H1 (cell line): ENCODE data around the gene PFKM. TPM values are rescaled to one million over a fixed set of nuclear protein-coding genes. Genes with fewer than 3 reads are reported as not detected.

Source experiments
- CTCF ChIA-PET: fragments of 300-600 bp; sonication (Branson Sonifier 250); formaldehyde crosslinking; loops from one replicate; lab custom pipeline; 2021; ENCODE audit not compliant: partially characterized antibody; lab: Charles Lee
- POLR2A ChIA-PET: fragments of 300-600 bp; sonication (Branson Sonifier 250); formaldehyde crosslinking; loops from one replicate; lab custom pipeline; 2021; ENCODE audit warnings: inconsistent platforms; ENCODE audit not compliant: partially characterized antibody; lab: Charles Lee
- DNase-seq, 2 experiments: peaks; one replicate each; pipeline versions ENCODE4 v3.0.0 to v3.0.0-alpha.2; 2010 to 2022; ENCODE audit warnings: low spot score in 2 of 2, low read depth in 1 of 2, mixed read lengths in 1 of 2
- FAIRE-seq: peaks from 2 replicates; lab custom pipeline; 2011; peaks lifted over from hg19 to GRCh38; lab: Jason Lieb, UNC
- H2AFZ ChIP-seq: 2 replicates; pipeline ENCODE4 v1.8.1; 2012; ENCODE audit warnings: low read length, inconsistent platforms
- H2AK5ac ChIP-seq: 2 replicates; pipeline ENCODE4 v1.6.1; 2013; ENCODE audit warnings: low read depth, low read length
- H2BK120ac ChIP-seq: replicated peaks from 2 replicates; pipeline ENCODE3; 2013; ENCODE audit warnings: low read depth, low read length, inconsistent platforms
- H2BK12ac ChIP-seq: 2 replicates; pipeline ENCODE4 v1.6.1; 2013; ENCODE audit warnings: low read depth, low read length
- H2BK15ac ChIP-seq: 2 replicates; pipeline ENCODE4 v1.6.1; 2013; ENCODE audit warnings: low read length
- H2BK20ac ChIP-seq: 2 replicates; pipeline ENCODE4 v1.6.1; 2013; ENCODE audit warnings: low read length
- H2BK5ac ChIP-seq: 2 replicates; pipeline ENCODE4 v1.6.1; 2013; ENCODE audit warnings: low read depth, low read length
- H3K14ac ChIP-seq: 2 replicates; pipeline ENCODE4 v1.6.1; 2013; ENCODE audit warnings: inconsistent platforms; ENCODE audit not compliant: insufficient read length
- H3K18ac ChIP-seq: 2 replicates; pipeline ENCODE4 v1.6.1; 2013; ENCODE audit warnings: low read length; ENCODE audit errors: extremely low read depth
- H3K23ac ChIP-seq: 2 replicates; pipeline ENCODE4 v1.6.1; 2013; ENCODE audit warnings: inconsistent platforms; ENCODE audit not compliant: insufficient read length
- H3K23me2 ChIP-seq: 2 replicates; pipeline ENCODE4 v1.6.1; 2013; ENCODE audit warnings: low read depth, low read length
- H3K27ac ChIP-seq: 2 replicates; pipeline ENCODE4 v1.6.1; 2011; ENCODE audit warnings: low read depth, low read length, inconsistent platforms
- H3K27me3 ChIP-seq, 4 experiments: replicated peaks in 1 of 4; 1 replicate in 1 of 4; 2 replicates in 3 of 4; pipeline versions ENCODE4 v1.6.1 to v1.8.1; 2011 to 2013; ENCODE audit warnings: low read length in 3 of 4, mild to moderate bottlenecking in 3 of 4, inconsistent platforms in 2 of 4, mixed read lengths in 2 of 4, moderate library complexity in 1 of 4; ENCODE audit not compliant: control insufficient read depth in 3 of 4, insufficient read depth in 3 of 4; ENCODE audit errors: extremely low read depth in 1 of 4
- H3K36me3 ChIP-seq, 4 experiments: 2 replicates each; pipeline versions ENCODE4 v1.6.1 to v1.8.1; 2011 to 2013; ENCODE audit warnings: mild to moderate bottlenecking in 4 of 4, low read length in 3 of 4, moderate library complexity in 2 of 4, control low read depth in 1 of 4, inconsistent platforms in 1 of 4; ENCODE audit not compliant: insufficient read depth in 4 of 4, control insufficient read depth in 2 of 4
- H3K4ac ChIP-seq: replicated peaks from 2 replicates; pipeline ENCODE3; 2013; ENCODE audit warnings: low read length, low read depth, mixed read lengths, inconsistent platforms; ENCODE audit not compliant: insufficient read length
- H3K4me1 ChIP-seq, 4 experiments: replicated peaks in 1 of 4; 1 replicate in 1 of 4; 2 replicates in 3 of 4; pipeline versions ENCODE4 v1.6.1 to v1.8.1; 2011 to 2013; ENCODE audit warnings: low read length in 3 of 4, inconsistent platforms in 2 of 4, mixed read lengths in 1 of 4; ENCODE audit not compliant: insufficient read depth in 4 of 4, control insufficient read depth in 3 of 4
- H3K4me2 ChIP-seq, 2 experiments: 2 replicates each; pipeline versions ENCODE4 v1.6.1 to v1.8.1; 2011 to 2013; ENCODE audit warnings: low read depth in 2 of 2, low read length in 2 of 2, control low read depth in 1 of 2, inconsistent platforms in 1 of 2, mild to moderate bottlenecking in 1 of 2; ENCODE audit not compliant: insufficient read depth in 1 of 2
- H3K4me3 ChIP-seq, 4 experiments: fragments of 200-600, 300-600 bp in 1 of 4; sonication (generic), shearing (Covaris generic), sonication (Bioruptor Twin) in 1 of 4; 2 replicates each; pipeline versions ENCODE4 v1.5.1 to v1.8.1; 2011 to 2016; ENCODE audit warnings: low read length in 4 of 4, low read depth in 3 of 4, control low read depth in 2 of 4, inconsistent platforms in 2 of 4, mild to moderate bottlenecking in 2 of 4, mixed read lengths in 1 of 4, moderate library complexity in 1 of 4; ENCODE audit not compliant: insufficient read depth in 2 of 4; ENCODE audit errors: extremely low read depth in 1 of 4
- H3K56ac ChIP-seq: replicated peaks from 2 replicates; pipeline ENCODE3; 2013; ENCODE audit warnings: low read depth, mild to moderate bottlenecking, mixed read lengths, low read length, inconsistent platforms; ENCODE audit not compliant: insufficient read length
- H3K79me1 ChIP-seq: 2 replicates; pipeline ENCODE4 v1.6.1; 2013; ENCODE audit warnings: low read depth, low read length, control low read depth
- H3K79me2 ChIP-seq, 2 experiments: 2 replicates each; pipeline versions ENCODE4 v1.6.1 to v1.8.1; 2012 to 2013; ENCODE audit warnings: low read length in 2 of 2, mild to moderate bottlenecking in 2 of 2, inconsistent platforms in 1 of 2; ENCODE audit not compliant: insufficient read depth in 2 of 2, control insufficient read depth in 1 of 2
- H3K9ac ChIP-seq, 4 experiments: replicated peaks in 1 of 4; 1 replicate in 1 of 4; 2 replicates in 3 of 4; pipeline versions ENCODE4 v1.6.1 to v1.8.1; 2011 to 2013; ENCODE audit warnings: low read depth in 3 of 4, low read length in 3 of 4, control low read depth in 2 of 4, mild to moderate bottlenecking in 2 of 4, moderate library complexity in 2 of 4, inconsistent platforms in 1 of 4; ENCODE audit errors: extremely low read depth in 1 of 4
- H3K9me3 ChIP-seq, 2 experiments: 2 replicates each; pipeline versions ENCODE4 v1.6.1 to v1.8.1; 2012 to 2013; ENCODE audit warnings: mild to moderate bottlenecking in 2 of 2, moderate library complexity in 2 of 2, control low read depth in 1 of 2, inconsistent platforms in 1 of 2, low read depth in 1 of 2, low read length in 1 of 2, mixed read lengths in 1 of 2; ENCODE audit not compliant: insufficient read depth in 2 of 2
- H4K20me1 ChIP-seq, 2 experiments: replicated peaks in 1 of 2; 2 replicates each; pipeline versions ENCODE3 to v1.8.1; 2011 to 2013; ENCODE audit warnings: inconsistent platforms in 2 of 2, low read length in 2 of 2, mild to moderate bottlenecking in 1 of 2; ENCODE audit not compliant: insufficient read depth in 2 of 2, control insufficient read depth in 1 of 2
- H4K5ac ChIP-seq: 2 replicates; pipeline ENCODE4 v1.6.1; 2013; ENCODE audit warnings: low read length, low read depth, mixed read lengths, inconsistent platforms; ENCODE audit not compliant: insufficient read length
- H4K8ac ChIP-seq: 2 replicates; pipeline ENCODE4 v1.8.0; 2013; ENCODE audit warnings: mild to moderate bottlenecking, moderate library complexity, low read length, inconsistent platforms; ENCODE audit not compliant: insufficient read depth; ENCODE audit errors: extremely low read depth
- H4K91ac ChIP-seq: replicated peaks from 2 replicates; pipeline ENCODE3; 2013; ENCODE audit warnings: low read length, mixed read lengths, inconsistent platforms; ENCODE audit not compliant: insufficient read length
- BRCA1 ChIP-seq: IDR thresholded peaks from 2 replicates; pipeline ENCODE4 v1.6.1; 2012; ENCODE audit warnings: low read depth, low read length, improper control_type of control experiment
- CEBPB ChIP-seq: IDR thresholded peaks from 2 replicates; pipeline ENCODE4 v1.6.1; 2012; ENCODE audit warnings: low read depth, low read length
- EGR1 ChIP-seq: IDR thresholded peaks from 2 replicates; pipeline ENCODE4 v1.6.1; 2011; ENCODE audit warnings: low read depth, low read length, borderline replicate concordance
- KDM5A ChIP-seq: fragments of 200-600 bp; IDR thresholded peaks from 2 replicates; pipeline ENCODE4 v1.7.1; 2012; ENCODE audit warnings: mild to moderate bottlenecking, low read length, inconsistent platforms, mixed read lengths
- POLR2A ChIP-seq, 2 experiments: IDR thresholded peaks; 1 replicate in 1 of 2; 2 replicates in 1 of 2; pipeline ENCODE4 v1.6.1; 2011; ENCODE audit warnings: low read depth in 2 of 2, low read length in 2 of 2, mild to moderate bottlenecking in 2 of 2; ENCODE audit errors: control extremely low read depth in 1 of 2
- SAP30 ChIP-seq: fragments of 300-600 bp; sonication (generic); IDR thresholded peaks from 2 replicates; pipeline ENCODE4 v1.7.1; 2012; ENCODE audit warnings: low read length, moderate library complexity, mild to moderate bottlenecking, inconsistent platforms; ENCODE audit not compliant: insufficient read depth, insufficient replicate concordance
- SIN3A ChIP-seq, 2 experiments: IDR thresholded peaks in 1 of 2; conservative IDR thresholded peaks in 1 of 2; 2 replicates each; pipeline ENCODE4 v1.6.1; 2011 to 2012; ENCODE audit warnings: low read length in 2 of 2, improper control_type of control experiment in 1 of 2, low read depth in 1 of 2, mild to moderate bottlenecking in 1 of 2
- SRF ChIP-seq: IDR thresholded peaks from 2 replicates; pipeline ENCODE4 v1.6.1; 2011; ENCODE audit warnings: mild to moderate bottlenecking, low read depth, low read length, moderate library complexity
- TAF1 ChIP-seq: IDR thresholded peaks from 2 replicates; pipeline ENCODE4 v1.6.1; 2011; ENCODE audit warnings: mild to moderate bottlenecking, low read depth, low read length
- TEAD4 ChIP-seq: IDR thresholded peaks from 2 replicates; pipeline ENCODE4 v1.6.1; 2012; ENCODE audit warnings: low read depth, low read length, inconsistent platforms, mixed read lengths
- WGBS, 2 experiments: shearing (Covaris generic) in 1 of 2; methylation state at CpG; one replicate each; pipeline versions ENCODE4 v1.1.6 to v1.1.7; 2013 to 2015; ENCODE audit warnings: low lambda C conversion rate in 2 of 2, mixed read lengths in 2 of 2, inconsistent platforms in 1 of 2, low coverage in 1 of 2, missing lambda C conversion rate in 1 of 2; ENCODE audit not compliant: insufficient replicate concordance in 2 of 2, insufficient coverage in 1 of 2, insufficient read length in 1 of 2; ENCODE audit errors: extremely low coverage in 1 of 2, missing lambda C conversion rate in 1 of 2; 5-methylcytosine and 5-hydroxymethylcytosine counted together
- polyA plus RNA-seq, 7 experiments: library from polyadenylated mRNA; depleted of rRNA in 3 of 7; stranded (reverse) in 5 of 7; unstranded in 2 of 7; fragments of >200 nt in 5 of 7; fragments of 200-250 nt in 2 of 7; gene quantifications; 1 replicate in 5 of 7; 2 replicates in 1 of 7; 4 replicates in 1 of 7; pipeline versions ENCODE4 v1.2.1 to v1.2.3, GENCODE V29; 2011 to 2013; ENCODE audit warnings: missing spikeins in 2 of 7, mixed read lengths in 2 of 7
- total RNA-seq: library from RNA; stranded (reverse); fragmentation: NEBNext Ultra II Directional; extraction: Animal tissue kit (Norgen Biotek cat#: 25700); gene quantifications from 2 replicates; pipeline ENCODE4 v1.2.1, GENCODE V29; 2021

PFKM gene
- total and polyA plus RNA-seq, 2 of the 8 experiments (the other 6 are each of a cell fraction or from before 2014, with no cell fraction given): 62.6 to 106 TPM

- H2BK12ac ChIP-seq: peak within 1 kb of the TSS; percentile 29
- peak within 1 kb of the TSS; percentile 82 for H4K91ac ChIP-seq
- CTCF ChIA-PET: interaction anchor here (1.0 to 2.8 kb wide), 7 partner anchors 14 to 326 kb away, joined by 3 to 11 read pairs (median 3); no protein-coding TSS in a partner anchor
- TF ChIP-seq SIN3A (conservative IDR thresholded peaks at IDR 0.05 in 1 of 2, IDR thresholded peaks at IDR 0.05 in 1 of 2; ENCODE audit: low read depth in 1 of 2, low read length in 2 of 2): peak in 1 of 2 experiments; percentile 89; a peak in 2 of 4 replicates
- TF ChIP-seq POLR2A (IDR thresholded peaks at IDR 0.05; ENCODE audit: control extremely low read depth in 1 of 2, low read depth in 2 of 2, low read length in 2 of 2): peak; percentile 59 to 97
- peak; percentile 41; the same call in 1 of the 2 replicates for TF ChIP-seq SRF
- no peak for TF ChIP-seq SAP30
- no peak for TF ChIP-seq BRCA1
- TF ChIP-seq CEBPB: no peak
- 0 out of 2 replicates have a peak, but pooled peaks have one; percentile 1 for TF ChIP-seq TEAD4
- TF ChIP-seq TAF1: peak; percentile 92
- TF ChIP-seq EGR1: peak; percentile 47; the same call in 1 of the 2 replicates
- peak; percentile 90 for TF ChIP-seq KDM5A
Observed at GRCh38 chr12:48105867-48106680, 13.1 kb upstream of the PFKM start, which contains the start of gene SENP1. Gene SENP1, minus strand, starts transcription at chr12:48106079. Its CDS starts 4,607 bp downstream, at chr12:48101472.

More at GRCh38 chr12:48105867-48106680, 13.1 kb upstream of the PFKM start, which contains the start of gene SENP1:
- POLR2A ChIA-PET: interaction anchor here (0.6 to 7.5 kb wide), 27 partner anchors 9 to 373 kb away, joined by 3 to 56 read pairs (median 4); partner anchors contain the start of genes ASB8 and PFKM
- Histone ChIP-seq H2AFZ (peak within 1 kb of the TSS; percentile 99), H3K18ac (peak within 1 kb of the TSS; percentile 91), H3K23ac (peak within 1 kb of the TSS; percentile 86), H3K4me3 (peak within 1 kb of the TSS; percentile 93 to 99 (median 96)), H4K8ac (peak within 1 kb of the TSS; percentile 98), H3K56ac (peak within 1 kb of the TSS; percentile 81), H2BK20ac (no peak within 1 kb of the TSS), H3K23me2 (peaks cover 3% of the 10 kb centered on the region; the same call in 1 of the 2 replicates), H3K79me2 (peaks cover 6 to 43% of the 10 kb centered on the region in 2 experiments; a peak in 3 of 4 replicates), H3K9ac (peak within 1 kb of the TSS; percentile 76 to 98 (median 96)), H3K36me3 (no peaks in the 10 kb centered on the region), H3K79me1 (peaks cover 3% of the 10 kb centered on the region; the same call in 1 of the 2 replicates), H2BK120ac (peak within 1 kb of the TSS; percentile 4), H3K27ac (peak within 1 kb of the TSS; percentile 99), H4K20me1 (no peaks in the 10 kb centered on the region), H3K27me3 (peaks cover 0 to 5% (median 0%) of the 10 kb centered on the region in 4 experiments; a peak in 2 of 7 replicates), H2BK15ac (peak within 1 kb of the TSS; percentile 22; the same call in 1 of the 2 replicates), H3K9me3 (no peaks in the 10 kb centered on the region), H2AK5ac (no peak within 1 kb of the TSS), H3K14ac (peak within 1 kb of the TSS; percentile 63), H4K5ac (peak within 1 kb of the TSS; percentile 86), H3K4me2 (peak within 1 kb of the TSS; percentile 84 to 90), H2BK5ac (peak within 1 kb of the TSS; percentile 88), H3K4ac (peak within 1 kb of the TSS; percentile 92), H3K4me1 (peaks cover 0 to 6% (median 3%) of the 10 kb centered on the region in 4 experiments; a peak in 4 of 7 replicates)
- DNase-seq (peak; percentile 51 to 94), FAIRE-seq (peak; percentile 24)
- 3% methylated on average over 46 of the region's 53 CpGs; no CpG with 5 or more reads in 1 of the 2 experiments for WGBS, 2 experiments
